NB4 (cell line): Measurements from ENCODE around the gene HHIP.

Source experiments
- DNase-seq: peaks from one replicate; pipeline ENCODE4 v3.0.0; 2010; ENCODE audit warnings: low read depth
- H3K4me3 ChIP-seq: one replicate; pipeline ENCODE4 v1.5.1; 2011; ENCODE audit warnings: mild to moderate bottlenecking, low read depth, low read length, moderate library complexity
- CTCF ChIP-seq: IDR thresholded peaks from one replicate; pipeline ENCODE4 v1.5.1; 2012; ENCODE audit warnings: low read depth, low read length
- MAX ChIP-seq: IDR thresholded peaks from 2 replicates; pipeline ENCODE4 v1.6.1; 2011; ENCODE audit warnings: low read depth, low read length
- MYC ChIP-seq: IDR thresholded peaks from 2 replicates; pipeline ENCODE4 v1.6.1; 2011; ENCODE audit warnings: low read depth, low read length
- POLR2A ChIP-seq: IDR thresholded peaks from 2 replicates; pipeline ENCODE4 v1.6.1; 2011; ENCODE audit warnings: mild to moderate bottlenecking; ENCODE audit not compliant: insufficient read length; ENCODE audit errors: extremely low read depth

HHIP gene

GRCh38 chr4:144649646-144650045, 3.7 kb downstream of the HHIP start:
- TF ChIP-seq MYC (no peak), POLR2A (no peak), MAX (no peak), CTCF (no peak)
- H3K4me3 ChIP-seq: no peak overlapping the region
- no peak for DNase-seq

- no peak for DNase-seq
- TF ChIP-seq MYC (no peak), POLR2A (no peak), CTCF (no peak), MAX (no peak)
- no peak overlapping the region for H3K4me3 ChIP-seq
Observed at GRCh38 chr4:144650311-144651005, 4.5 kb downstream of the HHIP start.

GRCh38 chr4:144653781-144654545, 8.0 kb downstream of the HHIP start:
- TF ChIP-seq MYC: no peak
- TF ChIP-seq POLR2A: no peak
- no peak overlapping the region for H3K4me3 ChIP-seq
- DNase-seq: no peak

- no peak for DNase-seq
- TF ChIP-seq POLR2A (no peak), CTCF (no peak), MAX (no peak), MYC (no peak)
- H3K4me3 ChIP-seq: no peak overlapping the region
Observed at GRCh38 chr4:144655491-144655890, 9.5 kb downstream of the HHIP start.

- H3K4me3 ChIP-seq: no peak overlapping the region
- DNase-seq: no peak
- TF ChIP-seq CTCF (no peak), MAX (no peak), POLR2A (no peak), MYC (no peak)
Observed at GRCh38 chr4:144656850-144657249, 10.9 kb downstream of the HHIP start.

- DNase-seq: no peak
- H3K4me3 ChIP-seq: no peak overlapping the region
- TF ChIP-seq MYC (no peak), MAX (no peak), POLR2A (no peak), CTCF (no peak)
Observed at GRCh38 chr4:144658015-144658567, 12.1 kb downstream of the HHIP start.
